ENCODE data around the gene FCRL4. TPM values are rescaled to one million over a fixed set of nuclear protein-coding genes. Genes with fewer than 3 reads are reported as not detected.

FCRL4 gene
- polyA plus RNA-seq (2011; rRNA removed) (not detected in 2 replicates), polyA minus RNA-seq (2011; rRNA and poly(A)+ RNA removed) (not detected in 2 replicates)

DNA sequence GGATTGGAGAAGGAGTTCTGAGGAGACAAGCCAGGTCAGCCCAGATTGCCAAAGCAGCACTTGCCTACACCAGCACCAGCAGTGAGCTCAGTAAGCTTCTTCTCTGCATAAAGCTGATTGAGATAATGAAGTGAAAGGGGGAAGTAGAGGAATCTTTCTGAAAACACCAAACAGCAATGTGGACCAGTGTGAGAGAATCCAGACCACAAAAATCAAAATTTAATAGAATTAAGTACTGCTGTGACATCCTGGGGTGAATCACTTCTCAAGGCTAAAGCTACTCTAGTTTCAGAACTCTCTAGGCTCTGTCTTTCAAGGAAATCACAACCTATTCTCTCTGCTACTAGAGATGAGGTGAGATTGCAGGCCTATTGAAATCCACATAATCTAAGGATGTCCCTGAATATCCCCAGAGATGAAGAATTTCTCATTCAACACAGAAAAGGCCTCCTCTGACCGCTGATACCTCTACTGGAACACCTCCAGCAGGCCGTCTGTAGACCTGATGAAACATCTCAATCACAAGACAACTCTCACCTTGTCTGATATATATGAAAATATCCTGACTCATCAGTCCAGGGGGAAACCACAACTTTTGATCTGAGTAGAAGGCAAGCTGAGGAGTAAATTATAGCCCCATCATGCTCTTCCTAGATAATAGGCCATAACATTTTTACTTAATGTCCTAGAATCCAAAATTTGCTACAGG, at the start of gene FCRL4:
TSS of gene FCRL4 (minus strand) at position 127 of the 709 bp plus-strand sequence. CDS start 141 bp downstream, outside the sequence.
- TF ChIP-seq, protein P1, sequence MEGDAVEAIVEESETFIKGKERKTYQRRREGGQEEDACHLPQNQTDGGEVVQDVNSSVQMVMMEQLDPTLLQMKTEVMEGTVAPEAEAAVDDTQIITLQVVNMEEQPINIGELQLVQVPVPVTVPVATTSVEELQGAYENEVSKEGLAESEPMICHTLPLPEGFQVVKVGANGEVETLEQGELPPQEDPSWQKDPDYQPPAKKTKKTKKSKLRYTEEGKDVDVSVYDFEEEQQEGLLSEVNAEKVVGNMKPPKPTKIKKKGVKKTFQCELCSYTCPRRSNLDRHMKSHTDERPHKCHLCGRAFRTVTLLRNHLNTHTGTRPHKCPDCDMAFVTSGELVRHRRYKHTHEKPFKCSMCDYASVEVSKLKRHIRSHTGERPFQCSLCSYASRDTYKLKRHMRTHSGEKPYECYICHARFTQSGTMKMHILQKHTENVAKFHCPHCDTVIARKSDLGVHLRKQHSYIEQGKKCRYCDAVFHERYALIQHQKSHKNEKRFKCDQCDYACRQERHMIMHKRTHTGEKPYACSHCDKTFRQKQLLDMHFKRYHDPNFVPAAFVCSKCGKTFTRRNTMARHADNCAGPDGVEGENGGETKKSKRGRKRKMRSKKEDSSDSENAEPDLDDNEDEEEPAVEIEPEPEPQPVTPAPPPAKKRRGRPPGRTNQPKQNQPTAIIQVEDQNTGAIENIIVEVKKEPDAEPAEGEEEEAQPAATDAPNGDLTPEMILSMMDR (IDR thresholded peaks at IDR 0.05; ENCODE audit: insufficient read depth, low read depth, low read length): no peak
- ChIA-PET POLR2A (no interaction called here), CTCF (interaction anchor here (2.1 kb wide), 1 partner anchor 18 kb away, joined by 7 read pairs; no protein-coding TSS in a partner anchor)
- H3K36me3 ChIP-seq (ENCODE audit: control insufficient read depth, insufficient read depth, low read length): no peaks in the 10 kb centered on the region
- H3K27me3 ChIP-seq (ENCODE audit: control insufficient read depth, insufficient read depth, low read length): no peaks in the 10 kb centered on the region
- DNase-seq (ENCODE audit: low read depth): no peak
- no peak within 1 kb of the TSS for H3K4me3 ChIP-seq (ENCODE audit: low read depth, low read length)

DNA sequence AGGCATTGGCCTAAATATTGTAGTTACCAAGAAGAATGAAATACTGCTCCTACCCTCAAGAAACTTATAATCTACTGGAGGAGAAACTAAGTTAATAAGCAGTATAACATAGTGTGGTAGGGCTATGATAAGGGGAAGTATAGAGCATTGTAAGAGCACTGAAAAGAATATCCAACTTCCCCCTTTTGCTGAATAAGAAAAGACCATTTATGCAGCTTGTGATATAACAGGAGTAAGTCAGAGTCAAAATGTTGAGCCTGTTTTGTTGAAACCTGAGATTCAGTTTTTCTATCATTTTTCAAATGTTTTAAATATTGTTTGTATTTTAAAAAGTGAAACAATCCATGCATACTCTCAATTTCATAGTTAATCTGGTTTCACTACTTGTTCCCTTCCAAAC, 48.3 kb upstream of the FCRL4 start:
- Histone ChIP-seq H3K4me3 (ENCODE audit: low read depth, low read length) (no peak overlapping the region), H3K36me3 (ENCODE audit: control insufficient read depth, insufficient read depth, low read length) (no peaks in the 10 kb centered on the region), H3K27me3 (ENCODE audit: control insufficient read depth, insufficient read depth, low read length) (no peaks in the 10 kb centered on the region)
- ChIA-PET CTCF (no interaction called here), POLR2A (no interaction called here)
- TF ChIP-seq, protein P1 (IDR thresholded peaks at IDR 0.05; ENCODE audit: insufficient read depth, low read depth, low read length): no peak
- no peak for DNase-seq (ENCODE audit: low read depth)

DNA sequence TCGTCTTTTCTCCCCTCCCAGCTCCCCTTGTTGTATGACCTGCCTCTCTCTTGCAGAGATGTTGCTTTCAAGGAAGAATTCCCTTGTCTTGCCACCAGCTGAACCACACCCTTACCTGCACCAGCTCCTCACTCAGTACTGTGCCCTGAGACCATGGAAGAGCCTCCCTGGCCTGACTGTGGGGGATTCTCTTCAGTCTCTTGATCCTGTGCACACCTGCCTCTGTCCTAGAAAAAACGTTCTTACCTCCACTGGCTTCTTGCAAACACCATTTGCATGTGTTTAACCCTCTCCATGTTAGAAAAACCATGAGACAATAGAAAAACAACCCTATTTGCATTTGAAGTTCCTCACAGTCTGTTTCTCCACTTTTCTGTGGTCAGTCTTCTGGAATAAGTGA, 43.3 kb upstream of the FCRL4 start:
- no peaks in the 10 kb centered on the region for H3K36me3 ChIP-seq (ENCODE audit: control insufficient read depth, insufficient read depth, low read length)
- ChIA-PET CTCF (no interaction called here), POLR2A (no interaction called here)
- no peaks in the 10 kb centered on the region for H3K27me3 ChIP-seq (ENCODE audit: control insufficient read depth, insufficient read depth, low read length)
- no peak for DNase-seq (ENCODE audit: low read depth)
- no peak overlapping the region for H3K4me3 ChIP-seq (ENCODE audit: low read depth, low read length)
- TF ChIP-seq, protein P1 (IDR thresholded peaks at IDR 0.05; ENCODE audit: insufficient read depth, low read depth, low read length): no peak

DNA sequence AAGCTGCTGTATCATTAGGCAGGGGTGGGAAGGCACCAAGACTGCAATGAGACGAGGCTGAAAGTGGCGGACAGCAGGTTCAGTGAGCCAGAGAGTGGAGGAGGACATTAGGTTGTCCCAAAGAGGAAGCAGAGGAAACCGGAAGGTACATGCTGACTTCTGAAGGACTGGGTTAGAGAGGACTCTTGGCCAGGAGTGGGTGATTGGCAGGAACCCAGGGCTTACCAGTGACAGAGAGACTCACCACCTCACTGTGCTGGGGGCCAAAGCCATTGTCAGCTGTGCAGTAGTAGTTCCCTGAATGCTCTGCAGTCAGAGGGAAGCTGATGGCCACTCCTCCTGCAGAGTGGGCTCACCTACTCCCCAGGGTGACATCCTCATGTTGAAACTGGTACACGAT, 41.9 kb upstream of the FCRL4 start:
- Histone ChIP-seq H3K27me3 (ENCODE audit: control insufficient read depth, insufficient read depth, low read length) (no peaks in the 10 kb centered on the region), H3K4me3 (ENCODE audit: low read depth, low read length) (no peak overlapping the region), H3K36me3 (ENCODE audit: control insufficient read depth, insufficient read depth, low read length) (no peaks in the 10 kb centered on the region)
- ChIA-PET POLR2A (no interaction called here), CTCF (interaction anchor here (0.8 kb wide), 1 partner anchor 436 kb away, joined by 4 read pairs; no protein-coding TSS in a partner anchor)
- no peak for DNase-seq (ENCODE audit: low read depth)
- TF ChIP-seq, protein P1 (IDR thresholded peaks at IDR 0.05; ENCODE audit: insufficient read depth, low read depth, low read length): no peak

DNA sequence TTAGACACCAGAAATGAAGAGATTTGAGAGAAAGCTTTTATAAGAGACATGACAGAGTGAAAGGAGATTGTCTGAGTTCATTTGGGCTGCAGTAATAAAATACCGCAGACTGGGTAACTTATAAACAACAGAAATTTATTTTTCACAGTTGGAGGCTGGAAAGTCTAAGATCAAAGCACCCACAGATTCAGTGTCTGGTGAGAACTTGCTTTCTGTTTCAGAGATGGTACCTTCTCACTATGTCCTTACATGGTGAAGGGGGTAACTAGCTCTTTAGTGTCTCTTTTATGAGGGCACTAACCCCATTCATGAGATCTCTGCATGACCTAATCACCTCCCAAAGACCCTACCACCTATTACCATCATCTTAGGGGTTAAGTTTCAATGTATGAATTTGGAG, 30.9 kb upstream of the FCRL4 start:
- no peak for DNase-seq (ENCODE audit: low read depth)
- no peaks in the 10 kb centered on the region for H3K36me3 ChIP-seq (ENCODE audit: control insufficient read depth, insufficient read depth, low read length)
- H3K4me3 ChIP-seq (ENCODE audit: low read depth, low read length): no peak overlapping the region
- H3K27me3 ChIP-seq (ENCODE audit: control insufficient read depth, insufficient read depth, low read length): no peaks in the 10 kb centered on the region
- TF ChIP-seq, protein P1 (IDR thresholded peaks at IDR 0.05; ENCODE audit: insufficient read depth, low read depth, low read length): no peak
- CTCF ChIA-PET: no interaction called here
- POLR2A ChIA-PET: no interaction called here

Data from BJ (cell line).